HepG2 (cell line): ENCODE data around the gene LHFPL2. TPM values are rescaled to one million over a fixed set of nuclear protein-coding genes. Genes with fewer than 3 reads are reported as not detected.

Experiments used
- ATAC-seq: fragments of 200-7000 bp; cut with Tn5 transposase; 3 replicates; pipeline ENCODE4 v1.9.1; 2020; ENCODE audit warnings: mild to moderate bottlenecking, moderate library complexity
- BruUV-seq: library from RNA; stranded (reverse); fragments of 400-500 nt; replicated peaks from 2 replicates; lab custom pipeline; 2021; lab: Mats Ljungman, UMichigan
- CTCF ChIA-PET: fragments of 300-600 bp; formaldehyde crosslinking; extraction: SDS; loops from one replicate; lab custom pipeline; 2021; ENCODE audit warnings: low total read pairs, inconsistent platforms, low intra/inter-chr PET ratio; lab: Yijun Ruan, JAX
- POLR2A ChIA-PET: fragments of 350-600 bp; sonication (Branson Sonifier 250); formaldehyde crosslinking; loops from one replicate; lab custom pipeline; 2020; ENCODE audit warnings: antibody characterized with exemption, inconsistent platforms; lab: Yijun Ruan, JAX
- DNase-seq: peaks from one replicate; pipeline ENCODE4 v3.0.0-alpha.2; 2015; ENCODE audit warnings: low spot score
- FAIRE-seq: peaks from 3 replicates; lab custom pipeline; 2011; peaks lifted over from hg19 to GRCh38; lab: Jason Lieb, UNC
- H2AFZ ChIP-seq: one replicate; pipeline ENCODE4 v1.6.1; 2011; ENCODE audit warnings: low read length, inconsistent platforms
- H3K27ac ChIP-seq: fragments of 300-600 bp; 3 replicates; pipeline ENCODE4 v1.8.0; 2011; ENCODE audit warnings: mixed run types, mild to moderate bottlenecking, mixed read lengths, low read length, inconsistent platforms; ENCODE audit not compliant: insufficient read depth; ENCODE audit errors: extremely low read length
- H3K27me3 ChIP-seq, 2 experiments: fragments of 200-600 bp in 1 of 2; 2 replicates in 1 of 2; 3 replicates in 1 of 2; pipeline versions ENCODE4 v1.6.0 to v1.8.0; 2011; ENCODE audit warnings: low read length in 2 of 2, mild to moderate bottlenecking in 2 of 2, moderate library complexity in 2 of 2, inconsistent platforms in 1 of 2; ENCODE audit not compliant: insufficient read depth in 2 of 2, control insufficient read depth in 1 of 2
- H3K36me3 ChIP-seq, 2 experiments: fragments of 200-600 bp in 1 of 2; replicated peaks in 1 of 2; 2 replicates in 1 of 2; 3 replicates in 1 of 2; pipeline versions ENCODE4 v1.5.1 to v1.8.0; 2011; ENCODE audit warnings: low read length in 2 of 2, inconsistent platforms in 1 of 2; ENCODE audit not compliant: insufficient read depth in 2 of 2, control insufficient read depth in 1 of 2
- H3K4me1 ChIP-seq: 2 replicates; pipeline ENCODE4 v1.5.1; 2012; ENCODE audit warnings: low read length, inconsistent platforms; ENCODE audit not compliant: insufficient read depth
- H3K4me2 ChIP-seq: 2 replicates; pipeline ENCODE4 v1.6.0; 2011; ENCODE audit warnings: low read depth, low read length, inconsistent platforms
- H3K4me3 ChIP-seq, 3 experiments: fragments of 200-600 bp in 1 of 3; sonication (generic), shearing (Covaris generic) in 1 of 3; replicated peaks in 1 of 3; 2 replicates each; pipeline ENCODE4 v1.5.1; 2011 to 2016; ENCODE audit warnings: low read length in 3 of 3, inconsistent platforms in 2 of 3, low read depth in 2 of 3, mild to moderate bottlenecking in 2 of 3, control low read depth in 1 of 3, mixed read lengths in 1 of 3; ENCODE audit not compliant: insufficient read depth in 1 of 3
- H3K79me2 ChIP-seq: one replicate; pipeline ENCODE4 v1.6.1; 2011; ENCODE audit warnings: low read length, inconsistent platforms; ENCODE audit not compliant: insufficient read depth
- H3K9ac ChIP-seq: 2 replicates; pipeline ENCODE4 v1.6.0; 2011; ENCODE audit warnings: mild to moderate bottlenecking, low read depth, low read length, inconsistent platforms; ENCODE audit not compliant: insufficient read depth
- H3K9me3 ChIP-seq: 2 replicates; pipeline ENCODE4 v1.5.1; 2012; ENCODE audit warnings: mild to moderate bottlenecking, low read length
- H4K20me1 ChIP-seq: 2 replicates; pipeline ENCODE4 v1.6.0; 2011; ENCODE audit warnings: inconsistent platforms, mild to moderate bottlenecking, low read length, moderate library complexity; ENCODE audit not compliant: insufficient read depth
- HNF1B ChIP-seq: sonication (generic); formaldehyde crosslinking; IDR thresholded peaks from 2 replicates; pipeline ENCODE4 v1.5.1; 2020; ENCODE audit warnings: mild to moderate bottlenecking, moderate library complexity, missing genetic modification reagents
- HNRNPK ChIP-seq: fragments of 200-400 bp; formaldehyde crosslinking; IDR thresholded peaks from 2 replicates; pipeline ENCODE4 v1.6.1; 2018; ENCODE audit warnings: low read length, low read depth, moderate library complexity, mild to moderate bottlenecking; ENCODE audit not compliant: poor library complexity, severe bottlenecking
- POGZ ChIP-seq: sonication (generic); formaldehyde crosslinking; IDR thresholded peaks from 2 replicates; pipeline ENCODE4 v1.4.0; 2020; ENCODE audit warnings: mild to moderate bottlenecking, missing genetic modification reagents
- SIN3B ChIP-seq: fragments of 150-350 bp; IDR thresholded peaks from 2 replicates; pipeline ENCODE4 v1.6.1; 2014; ENCODE audit warnings: low read length
- SMYD3 ChIP-seq: sonication (generic); formaldehyde crosslinking; IDR thresholded peaks from 2 replicates; pipeline ENCODE4 v1.8.1; 2023; ENCODE audit warnings: mild to moderate bottlenecking, missing genetic modification reagents
- TFDP1 ChIP-seq: IDR thresholded peaks from 2 replicates; pipeline ENCODE4 v1.6.1; 2016; ENCODE audit warnings: missing compliant biosample characterization, missing genetic modification reagents, borderline replicate concordance
- ZNF484 ChIP-seq: sonication (generic); formaldehyde crosslinking; IDR thresholded peaks from 2 replicates; pipeline ENCODE4 v1.5.1; 2020; ENCODE audit warnings: mild to moderate bottlenecking, low read depth, missing genetic modification reagents, borderline replicate concordance
- ZNF674 ChIP-seq: sonication (generic); formaldehyde crosslinking; IDR thresholded peaks from 2 replicates; pipeline ENCODE4 v1.5.0; 2020; ENCODE audit warnings: low read depth, mild to moderate bottlenecking, missing genetic modification reagents
- WGBS: methylation state at CpG from one replicate; pipeline ENCODE4 v1.1.6; 2017; ENCODE audit warnings: low lambda C conversion rate; 5-methylcytosine and 5-hydroxymethylcytosine counted together
- in situ Hi-C: cut with HindIII; loops from 2 replicates; pipeline ENCODE4 v1.10.0; 2017; ENCODE audit warnings: low pct_unique_long_range_greater_than_20kb; ENCODE audit not compliant: extremely low pct_ligation_motif_present
- intact Hi-C: fragments of 100-400 bp; cut with micrococcal nuclease; formaldehyde crosslinking; loops from one replicate; pipeline ENCODE4 v1.10.0; 2022; ENCODE audit not compliant: unreplicated experiment
- polyA plus RNA-seq, 8 experiments: library from polyadenylated mRNA; depleted of rRNA in 3 of 8; stranded (reverse) in 7 of 8; unstranded in 1 of 8; fragments of >200 nt; fragmentation: Illumina TruSeq in 4 of 8; extraction: Trizol in 4 of 8; gene quantifications; 2 replicates each; pipeline versions ENCODE4 v1.2.1 to v1.2.3, GENCODE V29; 2011 to 2016; ENCODE audit warnings: low read depth in 4 of 8, missing spikeins in 1 of 8, mixed read lengths in 1 of 8; ENCODE audit not compliant: insufficient read depth in 1 of 8
- total RNA-seq, 5 experiments: library from RNA; depleted of rRNA; stranded (reverse); fragments of >200 nt; fragmentation: Illumina TruSeq; extraction: Trizol; gene quantifications; 2 replicates each; pipeline ENCODE4 v1.2.3, GENCODE V29; 2016; ENCODE audit warnings: low read depth in 1 of 5
- TF ChIP-seq, protein P1 (sequence below): sonication (generic); formaldehyde crosslinking; IDR thresholded peaks from 2 replicates; pipeline ENCODE4 v1.8.0; 2022; ENCODE audit warnings: mild to moderate bottlenecking, missing genetic modification reagents
- TF ChIP-seq, protein P2 (sequence below): sonication (generic); formaldehyde crosslinking; IDR thresholded peaks from 2 replicates; pipeline ENCODE4 v1.4.0; 2020; ENCODE audit warnings: missing genetic modification reagents
- TF ChIP-seq, protein P3 (sequence below): sonication (generic); formaldehyde crosslinking; conservative IDR thresholded peaks from 2 replicates; pipeline ENCODE4 v1.5.0; 2020; ENCODE audit warnings: missing genetic modification reagents

The LHFPL2 gene
- total and polyA plus RNA-seq, 2 of the 13 experiments (the other 11 are each of a cell fraction or from before 2014, with no cell fraction given), result 6.0 to 20.0 TPM

DNA sequence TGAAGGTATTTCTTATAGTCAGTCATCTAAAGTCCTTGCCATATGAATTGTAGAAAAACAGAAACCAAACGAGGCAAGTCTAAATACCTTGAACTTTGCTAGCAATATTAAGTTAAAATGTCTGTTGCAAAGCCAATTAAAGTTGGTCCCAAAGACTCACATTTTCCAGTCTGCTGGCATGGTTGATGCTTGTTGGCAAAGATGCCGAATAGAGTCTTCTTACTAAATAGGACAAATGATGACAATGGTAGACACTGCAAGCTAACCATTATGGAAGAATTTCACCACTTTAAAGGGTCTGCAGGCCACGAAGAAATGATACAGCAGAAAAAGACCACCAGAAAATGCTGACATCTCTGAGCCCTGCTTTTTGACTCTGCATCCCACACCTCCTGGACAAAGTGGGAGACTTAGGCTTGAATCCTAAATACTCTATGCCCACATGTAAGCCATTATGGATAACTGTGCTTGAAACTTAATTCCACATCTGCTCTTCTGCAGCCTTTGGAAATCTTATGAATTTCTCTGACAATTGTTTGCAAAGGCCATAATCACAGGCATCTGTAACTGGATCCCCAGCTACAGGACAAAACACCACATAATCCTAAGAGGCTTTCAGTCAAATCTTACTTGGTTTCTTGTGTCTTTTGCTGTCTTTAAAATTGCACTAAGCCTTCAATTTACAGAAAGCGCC lies 61.3 kb downstream of the LHFPL2 start:
- in situ Hi-C loops, result no loop called here
- CTCF ChIA-PET, result no interaction called here
- no peak overlapping the region for H2AFZ ChIP-seq
- 94% methylated on average over 4 of the region's 4 CpGs for WGBS
- no peaks in the 10 kb centered on the region for H4K20me1 ChIP-seq
- no peak overlapping the region for H3K9ac ChIP-seq
- H3K36me3 ChIP-seq, result peaks cover 2 to 11% of the 10 kb centered on the region in 2 experiments; a peak in 4 of 5 replicates
- POLR2A ChIA-PET, result interaction anchor here (1.3 kb wide), 1 partner anchor 10 kb away, joined by 6 read pairs; no protein-coding TSS in a partner anchor
- intact Hi-C loops, result no loop called here
- H3K4me3 ChIP-seq, result no peak overlapping the region
- BruUV-seq, result no TSS peak
- TF ChIP-seq, protein P1, sequence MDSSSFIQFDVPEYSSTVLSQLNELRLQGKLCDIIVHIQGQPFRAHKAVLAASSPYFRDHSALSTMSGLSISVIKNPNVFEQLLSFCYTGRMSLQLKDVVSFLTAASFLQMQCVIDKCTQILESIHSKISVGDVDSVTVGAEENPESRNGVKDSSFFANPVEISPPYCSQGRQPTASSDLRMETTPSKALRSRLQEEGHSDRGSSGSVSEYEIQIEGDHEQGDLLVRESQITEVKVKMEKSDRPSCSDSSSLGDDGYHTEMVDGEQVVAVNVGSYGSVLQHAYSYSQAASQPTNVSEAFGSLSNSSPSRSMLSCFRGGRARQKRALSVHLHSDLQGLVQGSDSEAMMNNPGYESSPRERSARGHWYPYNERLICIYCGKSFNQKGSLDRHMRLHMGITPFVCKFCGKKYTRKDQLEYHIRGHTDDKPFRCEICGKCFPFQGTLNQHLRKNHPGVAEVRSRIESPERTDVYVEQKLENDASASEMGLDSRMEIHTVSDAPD, result no peak
- TF ChIP-seq POGZ, result no peak
- no peak for TF ChIP-seq TFDP1 (CRISPR knock-in tag)
- no peak for TF ChIP-seq HNF1B (CRISPR knock-in tag)
- no peak for TF ChIP-seq SIN3B
- no peak for TF ChIP-seq HNRNPK
- TF ChIP-seq, protein P2, sequence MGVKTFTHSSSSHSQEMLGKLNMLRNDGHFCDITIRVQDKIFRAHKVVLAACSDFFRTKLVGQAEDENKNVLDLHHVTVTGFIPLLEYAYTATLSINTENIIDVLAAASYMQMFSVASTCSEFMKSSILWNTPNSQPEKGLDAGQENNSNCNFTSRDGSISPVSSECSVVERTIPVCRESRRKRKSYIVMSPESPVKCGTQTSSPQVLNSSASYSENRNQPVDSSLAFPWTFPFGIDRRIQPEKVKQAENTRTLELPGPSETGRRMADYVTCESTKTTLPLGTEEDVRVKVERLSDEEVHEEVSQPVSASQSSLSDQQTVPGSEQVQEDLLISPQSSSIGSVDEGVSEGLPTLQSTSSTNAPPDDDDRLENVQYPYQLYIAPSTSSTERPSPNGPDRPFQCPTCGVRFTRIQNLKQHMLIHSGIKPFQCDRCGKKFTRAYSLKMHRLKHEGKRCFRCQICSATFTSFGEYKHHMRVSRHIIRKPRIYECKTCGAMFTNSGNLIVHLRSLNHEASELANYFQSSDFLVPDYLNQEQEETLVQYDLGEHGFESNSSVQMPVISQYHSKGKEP, result no peak
- TF ChIP-seq ZNF484 (CRISPR knock-in tag), result no peak
- TF ChIP-seq SMYD3 (CRISPR knock-in tag), result no peak
- TF ChIP-seq, protein P3, sequence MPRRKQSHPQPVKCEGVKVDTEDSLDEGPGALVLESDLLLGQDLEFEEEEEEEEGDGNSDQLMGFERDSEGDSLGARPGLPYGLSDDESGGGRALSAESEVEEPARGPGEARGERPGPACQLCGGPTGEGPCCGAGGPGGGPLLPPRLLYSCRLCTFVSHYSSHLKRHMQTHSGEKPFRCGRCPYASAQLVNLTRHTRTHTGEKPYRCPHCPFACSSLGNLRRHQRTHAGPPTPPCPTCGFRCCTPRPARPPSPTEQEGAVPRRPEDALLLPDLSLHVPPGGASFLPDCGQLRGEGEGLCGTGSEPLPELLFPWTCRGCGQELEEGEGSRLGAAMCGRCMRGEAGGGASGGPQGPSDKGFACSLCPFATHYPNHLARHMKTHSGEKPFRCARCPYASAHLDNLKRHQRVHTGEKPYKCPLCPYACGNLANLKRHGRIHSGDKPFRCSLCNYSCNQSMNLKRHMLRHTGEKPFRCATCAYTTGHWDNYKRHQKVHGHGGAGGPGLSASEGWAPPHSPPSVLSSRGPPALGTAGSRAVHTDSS, result no peak
- TF ChIP-seq ZNF674 (CRISPR knock-in tag), result no peak
- FAIRE-seq (no peak), ATAC-seq (no peak), DNase-seq (no peak)
- H3K79me2 ChIP-seq, result peaks cover 22% of the 10 kb centered on the region
- H3K4me2 ChIP-seq, result no peak overlapping the region
- no peaks in the 10 kb centered on the region for H3K9me3 ChIP-seq
- peaks cover 41% of the 10 kb centered on the region for H3K4me1 ChIP-seq
- H3K27ac ChIP-seq, result no peak overlapping the region
- H3K27me3 ChIP-seq, result no peaks in the 10 kb centered on the region
